ENCODE results near the gene SCGB2A2. TPM values are rescaled to one million over a fixed set of nuclear protein-coding genes. Genes with fewer than 3 reads are reported as not detected.

Gene SCGB2A2
- total and polyA plus RNA-seq, 2 donors from 2014 or later: not detected

- Histone ChIP-seq H3K9ac (ENCODE audit: low read length in 3 of 3) (no peak overlapping the region), H3K9me3 (ENCODE audit: control insufficient read depth in 2 of 3, insufficient read depth in 1 of 3, low read length in 3 of 3) (peaks cover 0 to 30% (median 14%) of the 10 kb centered on the region in 3 donors), H3K4me3 (ENCODE audit: low read length in 3 of 3) (no peak overlapping the region), H3K27me3 (ENCODE audit: control insufficient read depth, insufficient read depth, low read length) (no peaks in the 10 kb centered on the region), H3K27ac (ENCODE audit: low read depth in 2 of 2, low read length in 2 of 2) (no peak overlapping the region), H3K4me1 (ENCODE audit: control insufficient read depth in 2 of 3, insufficient read depth in 2 of 3, low read depth in 1 of 3, low read length in 3 of 3) (no peaks in the 10 kb centered on the region), H3K36me3 (ENCODE audit: control insufficient read depth in 2 of 3, insufficient read depth in 3 of 3, low read length in 3 of 3) (no peaks in the 10 kb centered on the region)
- no peak for FAIRE-seq
- no peak for DNase-seq
- intact Hi-C loops (cut with DNase I): no loop called here
- TF ChIP-seq CTCF (IDR thresholded peaks at IDR 0.05; ENCODE audit: borderline replicate concordance, extremely low read depth, insufficient read depth): no peak
Observed at GRCh38 chr11:62253999-62254542, 15.9 kb upstream of the SCGB2A2 start.

GRCh38 chr11:62256281-62256680 lies 13.7 kb upstream of the SCGB2A2 start:
- TF ChIP-seq CTCF (IDR thresholded peaks at IDR 0.05; ENCODE audit: borderline replicate concordance, extremely low read depth, insufficient read depth): no peak
- DNase-seq: no peak
- H3K4me1 ChIP-seq (ENCODE audit: control insufficient read depth in 2 of 3, insufficient read depth in 2 of 3, low read depth in 1 of 3, low read length in 3 of 3): no peaks in the 10 kb centered on the region
- no peak for FAIRE-seq
- H3K36me3 ChIP-seq (ENCODE audit: control insufficient read depth in 2 of 3, insufficient read depth in 3 of 3, low read length in 3 of 3): no peaks in the 10 kb centered on the region
- H3K9ac ChIP-seq (ENCODE audit: low read length in 3 of 3): no peak overlapping the region
- no peak overlapping the region for H3K27ac ChIP-seq (ENCODE audit: low read depth in 2 of 2, low read length in 2 of 2)
- intact Hi-C loops (cut with DNase I): no loop called here
- peaks cover 0 to 20% (median 12%) of the 10 kb centered on the region in 3 donors for H3K9me3 ChIP-seq (ENCODE audit: control insufficient read depth in 2 of 3, insufficient read depth in 1 of 3, low read length in 3 of 3)
- no peaks in the 10 kb centered on the region for H3K27me3 ChIP-seq (ENCODE audit: control insufficient read depth, insufficient read depth, low read length)
- no peak overlapping the region for H3K4me3 ChIP-seq (ENCODE audit: low read length in 3 of 3)

GRCh38 chr11:62260261-62260953 lies 9.6 kb upstream of the SCGB2A2 start:
- H3K27me3 ChIP-seq (ENCODE audit: control insufficient read depth, insufficient read depth, low read length): no peaks in the 10 kb centered on the region
- no peaks in the 10 kb centered on the region for H3K36me3 ChIP-seq (ENCODE audit: control insufficient read depth in 2 of 3, insufficient read depth in 3 of 3, low read length in 3 of 3)
- DNase-seq: no peak
- no peak overlapping the region for H3K4me3 ChIP-seq (ENCODE audit: low read length in 3 of 3)
- H3K9ac ChIP-seq (ENCODE audit: low read length in 3 of 3): no peak overlapping the region
- FAIRE-seq: no peak
- no peaks in the 10 kb centered on the region for H3K4me1 ChIP-seq (ENCODE audit: control insufficient read depth in 2 of 3, insufficient read depth in 2 of 3, low read depth in 1 of 3, low read length in 3 of 3)
- intact Hi-C loops (cut with DNase I): no loop called here
- H3K27ac ChIP-seq (ENCODE audit: low read depth in 2 of 2, low read length in 2 of 2): no peak overlapping the region
- no peak for TF ChIP-seq CTCF (IDR thresholded peaks at IDR 0.05; ENCODE audit: borderline replicate concordance, extremely low read depth, insufficient read depth)
- H3K9me3 ChIP-seq (ENCODE audit: control insufficient read depth in 2 of 3, insufficient read depth in 1 of 3, low read length in 3 of 3): no peaks in the 10 kb centered on the region

Measured in kidney (tissue), 14 donors.